Tibial nerve (tissue), 4 donors: ENCODE measurements around the gene ITGA3.

Source experiments
- CTCF ChIP-seq, 5 experiments: fragments of 200-600 bp in 3 of 5; fragments of 450-650 bp in 2 of 5; sonication (generic) in 3 of 5; IDR thresholded peaks; one replicate each; pipeline ENCODE4 v1.5.1; 2016 to 2019; ENCODE audit warnings: antibody characterized with exemption in 5 of 5, mild to moderate bottlenecking in 3 of 5, moderate library complexity in 2 of 5
- EP300 ChIP-seq, 2 donors: sonication (generic); formaldehyde crosslinking; IDR thresholded peaks; one replicate each; pipeline ENCODE4 v1.6.1; 2017; ENCODE audit warnings: antibody characterized with exemption in 2 of 2, mild to moderate bottlenecking in 1 of 2
- POLR2A ChIP-seq, 2 donors: fragments of 450-650 bp; IDR thresholded peaks; one replicate each; pipeline ENCODE4 v1.6.1; 2017; ENCODE audit warnings: antibody characterized with exemption in 2 of 2, mild to moderate bottlenecking in 2 of 2, moderate library complexity in 2 of 2

DNA sequence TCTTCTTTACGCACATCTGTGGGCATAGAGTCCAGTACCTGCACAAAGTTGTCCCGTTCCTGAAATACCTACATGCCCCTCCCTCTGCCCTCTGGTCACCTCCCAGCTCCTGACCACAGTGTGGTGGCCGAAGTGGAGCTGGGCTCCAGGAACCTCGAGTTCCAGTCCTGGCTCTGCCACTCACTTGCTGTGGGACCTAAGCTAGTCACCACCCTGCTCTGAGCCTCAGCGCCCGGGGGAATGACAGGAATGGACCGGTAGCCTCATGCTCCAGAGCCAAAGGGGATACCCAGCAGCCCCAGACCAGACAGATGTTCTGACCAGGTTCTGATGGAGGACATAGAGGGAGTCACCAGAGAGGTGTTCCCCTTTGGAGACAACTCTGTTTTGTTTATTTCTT lies 26.7 kb upstream of the ITGA3 start:
- TF ChIP-seq CTCF (IDR thresholded peaks at IDR 0.05): no peak
- no peak for TF ChIP-seq POLR2A (IDR thresholded peaks at IDR 0.05)
- TF ChIP-seq EP300 (IDR thresholded peaks at IDR 0.05): no peak
